Cardiac septum (tissue), 1 donor: ENCODE results near the gene PTPRM. TPM values are rescaled to one million over a fixed set of nuclear protein-coding genes. Genes with fewer than 3 reads are reported as not detected.

Experiments used
- DNase-seq: peaks from one replicate; pipeline ENCODE4 v3.0.0-alpha.2; 2020; ENCODE audit warnings: low spot score
- intact Hi-C: fragments of 100-400 bp; cut with DNase I; formaldehyde crosslinking; loops from one replicate; pipeline ENCODE4 v1.14.0; 2022
- total RNA-seq: library from RNA; stranded (reverse); fragmentation: NEBNext Ultra II Directional; extraction: Animal tissue kit (Norgen Biotek cat#: 25700); gene quantifications from one replicate; pipeline ENCODE4 v1.2.1, GENCODE V29; 2021
- donor health status: DM: no; HTN: no; CAD: no.

PTPRM gene
- total RNA-seq, 1 donor from 2014 or later, result 132 TPM

DNA sequence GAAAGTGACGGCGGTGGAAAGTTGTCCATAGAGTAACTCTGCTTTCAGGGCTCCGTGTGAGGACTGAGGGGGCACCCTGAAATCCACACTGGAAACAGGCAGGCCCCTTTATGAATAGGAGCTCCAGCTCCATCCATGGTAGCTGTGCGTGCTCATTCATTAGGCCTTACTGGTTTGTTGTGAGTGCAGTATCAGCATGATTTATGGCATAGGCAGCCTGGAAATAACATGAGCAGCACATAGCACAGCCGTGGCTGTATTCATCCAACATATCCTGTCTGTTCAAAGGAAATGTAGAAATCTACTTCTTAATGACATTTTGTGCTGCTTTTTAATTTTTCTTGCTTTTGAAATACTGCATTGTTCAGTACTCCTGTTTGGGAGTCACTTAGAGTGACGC lies 627.3 kb downstream of the PTPRM start:
- DNase-seq, result no peak
- intact Hi-C loops, result no loop called here

DNA sequence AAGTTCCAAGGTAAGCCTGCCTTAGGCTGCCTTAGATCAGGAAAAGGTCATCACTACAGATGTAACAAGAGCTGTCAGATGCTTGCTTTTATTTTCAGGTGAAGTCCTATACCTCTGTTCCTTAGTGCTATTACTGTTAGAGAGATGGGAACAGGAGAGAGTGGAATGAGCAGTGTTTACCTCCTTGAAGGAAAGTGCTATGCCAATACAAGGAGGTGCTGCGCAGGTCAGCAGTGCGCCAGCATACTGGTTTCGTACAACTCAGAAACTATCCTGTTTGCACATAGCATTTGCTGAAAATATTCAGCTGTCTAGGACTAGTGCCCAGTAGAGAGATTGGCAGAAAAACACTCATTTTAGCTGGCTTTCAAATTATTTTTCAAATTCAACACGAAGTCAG lies 629.1 kb downstream of the PTPRM start:
- intact Hi-C loops, result no loop called here

DNA sequence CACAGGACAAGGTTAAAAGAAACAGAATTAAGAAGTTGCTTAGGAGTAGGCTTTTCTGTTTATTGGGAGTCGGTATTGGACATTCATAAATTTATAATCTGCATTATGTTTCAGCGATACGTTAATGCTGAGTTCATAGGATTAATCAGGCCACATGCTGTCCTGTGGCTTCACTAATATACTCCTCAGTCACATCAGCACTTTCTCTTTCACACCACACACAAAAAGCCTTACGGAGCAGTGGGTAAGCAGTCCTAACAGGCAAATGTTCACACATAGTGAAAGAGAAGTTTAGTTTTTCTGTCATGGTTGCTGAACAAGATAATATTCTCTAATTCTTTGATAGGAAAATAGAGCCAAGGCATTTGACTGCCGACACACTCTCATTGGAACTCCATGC lies 630.4 kb downstream of the PTPRM start:
- intact Hi-C loops, result no loop called here
- DNase-seq, result no peak

More for the DNA sequence above, 629.1 kb downstream of the PTPRM start:
- no peak for DNase-seq

DNA sequence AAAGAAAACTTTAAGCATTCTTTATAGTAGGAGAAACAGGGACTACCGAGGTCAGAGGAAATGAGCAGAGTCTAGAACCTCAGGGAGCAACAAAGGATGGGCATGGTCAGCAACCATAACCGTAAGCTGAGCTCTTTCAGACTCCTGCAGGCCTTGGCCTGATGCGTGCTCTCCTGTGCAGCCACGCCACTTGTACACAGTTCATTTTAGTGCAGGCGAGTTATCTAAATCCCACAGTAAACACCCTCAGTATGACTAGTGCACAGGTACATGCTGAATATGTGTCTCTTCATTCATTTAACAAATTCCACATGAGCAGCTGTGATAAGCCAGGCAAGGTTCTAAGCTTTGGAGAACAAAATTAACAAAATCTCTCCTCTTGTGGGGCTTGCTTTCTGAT lies 640.9 kb downstream of the PTPRM start:
- DNase-seq, result no peak
- intact Hi-C loops, result no loop called here

DNA sequence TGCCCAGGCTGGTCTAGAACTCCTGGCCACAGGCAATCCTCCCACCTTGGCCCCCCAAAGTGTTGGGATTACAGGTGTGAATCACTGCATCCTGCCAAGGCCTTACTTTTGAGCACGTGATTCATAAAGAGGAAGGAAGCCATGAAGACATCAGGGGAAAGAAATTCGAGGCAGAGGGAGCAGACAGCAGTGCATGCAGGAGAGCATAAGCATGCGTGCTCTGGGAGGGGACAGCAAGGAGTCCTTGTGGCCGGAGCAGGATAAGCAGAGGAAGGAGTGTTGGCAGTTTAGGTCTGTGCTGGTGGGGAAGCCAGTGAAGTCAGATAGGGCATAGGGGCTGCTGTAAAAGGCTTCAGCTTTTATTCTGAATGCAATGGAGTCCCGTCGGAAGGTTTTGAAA lies 641.6 kb downstream of the PTPRM start:
- intact Hi-C loops, result no loop called here
- no peak for DNase-seq

DNA sequence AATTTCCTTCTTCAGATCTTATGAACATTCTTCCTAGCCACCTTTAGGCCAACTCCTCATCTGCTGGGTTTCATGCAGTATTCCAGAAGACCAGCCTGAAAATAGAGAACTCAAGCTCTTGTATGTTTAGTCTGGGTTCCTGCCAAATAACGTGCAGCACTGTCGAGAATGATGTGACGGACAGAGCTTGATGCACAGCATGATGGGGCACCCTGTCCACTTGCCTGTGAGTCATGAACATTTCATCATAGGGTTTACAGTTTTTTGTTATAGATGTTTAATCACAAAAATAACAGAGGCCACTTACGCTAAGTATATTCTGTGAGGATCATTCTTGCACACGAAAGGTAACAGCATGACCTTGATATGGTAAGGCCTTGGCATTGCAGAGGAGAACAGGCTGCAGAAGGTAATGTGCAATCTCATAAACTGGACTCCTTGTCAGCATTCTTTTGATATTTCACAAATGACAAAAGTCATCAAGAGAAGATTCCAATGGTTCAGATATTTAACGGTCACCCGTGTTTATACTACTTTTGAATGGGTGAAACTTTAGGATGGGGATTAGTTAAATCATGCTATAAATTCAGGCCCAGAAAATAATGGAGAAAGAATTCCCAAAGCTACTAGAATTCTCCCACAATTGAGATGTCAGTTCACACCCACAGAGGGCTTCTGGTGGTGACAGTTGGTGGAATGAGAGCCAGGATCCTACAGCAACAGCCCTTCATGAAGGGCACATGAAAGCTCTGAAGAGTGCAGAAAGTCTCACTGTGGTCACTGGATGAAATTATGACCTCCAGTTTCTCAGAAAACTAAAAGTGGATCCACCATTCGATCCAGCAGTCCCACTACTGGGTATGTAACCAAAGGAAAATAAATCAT lies 646.0 kb downstream of the PTPRM start:
- intact Hi-C loops, result no loop called here
- no peak for DNase-seq

DNA sequence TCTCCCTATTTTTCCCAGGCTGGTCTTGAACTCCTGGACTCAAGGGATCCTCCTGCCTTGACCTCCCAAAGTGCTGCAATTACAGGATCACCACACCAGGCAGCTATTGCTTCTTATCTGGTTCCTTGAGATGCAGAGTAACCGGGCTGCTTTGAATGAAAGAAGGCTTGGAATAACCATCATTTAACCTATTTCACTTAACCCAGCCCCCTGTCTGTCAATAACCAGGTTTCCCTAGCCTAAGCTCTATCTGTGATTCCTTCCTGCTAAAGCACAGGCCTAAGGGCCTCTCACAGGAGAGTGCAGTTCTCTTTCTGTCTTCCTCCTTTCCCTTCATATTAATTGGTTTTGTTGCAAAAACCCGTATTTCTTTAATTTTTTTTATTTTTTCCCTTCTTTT lies 648.6 kb downstream of the PTPRM start:
- DNase-seq, result no peak
- intact Hi-C loops, result no loop called here

DNA sequence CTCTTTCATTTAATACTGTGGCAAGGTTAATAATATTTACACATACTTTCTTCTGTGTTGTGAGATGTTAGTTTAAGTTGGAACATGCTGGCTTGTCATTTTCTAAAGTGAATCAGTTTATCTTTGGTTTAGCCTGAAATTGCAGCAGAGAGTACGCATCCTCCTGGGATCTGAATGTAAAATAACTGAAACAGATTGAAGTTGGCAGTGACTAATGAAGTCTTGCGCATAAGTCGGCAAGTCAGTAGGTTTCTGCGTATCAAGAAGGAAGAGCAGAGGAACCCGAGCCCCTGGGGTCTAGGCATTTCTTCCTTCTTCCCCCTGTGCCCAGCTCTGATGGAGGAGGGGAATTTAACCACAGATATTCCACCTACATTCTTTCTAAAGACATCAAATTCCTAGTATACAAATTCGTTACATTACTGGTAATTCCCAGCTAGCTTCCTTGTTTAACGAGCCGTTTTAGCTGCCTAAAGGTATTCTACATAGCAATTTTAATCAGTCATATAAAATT lies 650.0 kb downstream of the PTPRM start:
- no peak for DNase-seq
- intact Hi-C loops, result no loop called here

DNA sequence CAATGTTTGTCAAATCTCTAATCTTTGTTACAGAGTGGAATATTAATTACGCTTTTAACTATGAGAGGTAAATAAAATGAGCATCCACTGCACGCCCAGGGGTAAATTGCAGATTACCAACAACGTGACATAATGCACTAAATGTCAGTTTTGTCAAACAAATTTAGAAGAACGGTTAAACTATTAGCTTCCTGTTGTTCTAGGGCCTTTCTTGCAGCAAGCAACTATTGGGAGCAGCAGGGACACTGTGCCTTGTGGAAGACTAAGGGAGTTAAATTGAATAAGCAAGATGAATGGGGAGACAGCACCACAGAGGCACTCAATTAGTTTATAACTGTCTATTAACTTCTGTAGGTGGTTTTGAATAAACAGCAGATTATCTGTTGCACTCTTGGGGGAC lies 651.1 kb downstream of the PTPRM start:
- intact Hi-C loops, result no loop called here
- DNase-seq, result no peak

DNA sequence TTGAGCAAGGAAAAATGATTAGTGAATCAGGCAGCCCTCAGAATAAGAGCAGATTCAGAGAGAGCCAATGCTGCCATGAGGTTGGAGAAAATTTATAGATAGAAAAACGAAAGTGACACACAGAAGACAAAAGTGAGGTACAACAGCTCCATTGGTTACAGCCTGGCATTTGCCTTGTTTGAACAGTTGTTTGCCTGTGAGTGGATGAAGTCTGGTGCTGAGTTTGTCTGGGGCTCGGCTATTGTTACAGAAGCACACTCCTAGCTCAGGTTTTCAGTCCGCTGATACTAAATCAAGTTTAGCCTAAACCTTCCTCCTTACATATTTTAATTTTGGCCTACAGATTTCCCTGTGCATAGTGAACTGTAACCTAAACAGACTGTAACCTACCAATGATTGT lies 654.3 kb downstream of the PTPRM start:
- no peak for DNase-seq
- intact Hi-C loops, result no loop called here

DNA sequence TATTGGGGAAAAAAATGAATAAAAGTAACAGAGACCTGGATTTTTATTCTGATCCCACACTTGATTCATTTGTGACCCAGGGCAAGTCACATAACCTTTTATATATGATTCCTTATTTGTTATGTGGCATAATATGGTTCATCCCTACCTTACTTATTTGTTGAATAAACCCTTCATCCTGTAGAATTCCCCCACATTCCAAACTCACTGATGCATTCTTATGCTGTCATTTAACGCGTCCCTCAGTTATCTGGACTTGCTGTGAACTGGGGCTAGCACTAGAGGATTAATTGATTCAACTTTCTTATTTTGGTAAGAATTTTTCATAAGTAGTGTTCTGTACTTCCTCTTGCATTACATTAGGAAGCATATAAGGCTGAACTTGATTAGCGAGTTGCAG lies 657.5 kb downstream of the PTPRM start:
- DNase-seq, result no peak
- intact Hi-C loops, result no loop called here

DNA sequence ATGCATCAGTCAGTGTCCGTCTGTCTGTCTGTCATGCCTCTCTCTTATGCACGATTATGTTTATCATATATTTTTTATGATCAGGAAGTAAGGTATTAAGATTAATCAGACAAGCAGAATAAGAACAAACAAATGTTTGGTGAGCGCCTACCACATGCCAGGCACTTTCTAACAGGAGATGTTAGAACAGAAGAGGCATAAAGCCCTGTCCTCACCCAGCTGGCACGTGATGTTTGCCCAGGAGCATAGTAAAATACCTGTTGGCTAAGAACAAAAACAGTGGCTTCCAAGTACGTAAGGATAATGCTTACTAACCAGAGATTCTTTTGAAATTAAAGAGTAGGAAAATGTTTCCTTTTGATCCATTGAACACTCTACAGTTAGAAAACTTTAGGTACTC lies 661.9 kb downstream of the PTPRM start:
- DNase-seq, result no peak
- intact Hi-C loops, result no loop called here

DNA sequence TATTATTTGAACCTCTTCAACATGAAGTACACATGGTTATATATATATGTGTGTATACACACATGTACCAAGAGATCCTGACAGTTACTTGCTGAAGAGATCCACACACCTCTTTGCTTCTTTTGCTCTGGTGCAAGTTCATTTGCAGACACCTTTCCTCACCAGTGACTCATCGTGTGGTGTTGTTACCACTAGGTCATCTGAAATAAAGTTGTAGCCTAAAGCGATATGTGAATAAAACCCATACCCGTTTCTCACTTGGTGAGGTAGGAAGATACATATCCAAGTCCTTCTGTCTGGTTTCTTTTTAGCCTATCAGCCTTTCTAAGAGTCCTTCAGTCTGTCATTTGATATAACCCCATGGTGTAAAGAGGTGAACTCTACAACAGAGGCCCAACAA lies 662.7 kb downstream of the PTPRM start:
- intact Hi-C loops, result no loop called here
- DNase-seq, result no peak

DNA sequence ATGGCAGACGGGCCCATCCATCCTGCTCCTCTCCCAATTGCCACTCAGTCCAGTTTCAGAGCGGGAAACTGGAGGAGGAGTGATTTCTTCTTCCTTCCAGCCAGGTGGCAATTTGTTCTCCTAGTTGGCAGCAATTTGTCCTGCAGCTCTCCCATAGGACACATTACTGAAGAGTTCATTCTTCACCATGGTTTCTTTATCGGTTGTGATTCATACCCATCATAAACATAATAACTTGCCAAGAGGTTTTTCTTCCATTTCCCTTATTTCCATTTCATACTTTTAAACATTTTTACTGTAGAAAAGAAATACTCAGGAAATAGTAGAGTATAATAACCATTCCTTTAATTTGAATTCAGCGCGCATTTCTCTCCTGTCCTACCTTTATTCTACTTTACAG lies 664.2 kb downstream of the PTPRM start:
- intact Hi-C loops, result no loop called here

DNA sequence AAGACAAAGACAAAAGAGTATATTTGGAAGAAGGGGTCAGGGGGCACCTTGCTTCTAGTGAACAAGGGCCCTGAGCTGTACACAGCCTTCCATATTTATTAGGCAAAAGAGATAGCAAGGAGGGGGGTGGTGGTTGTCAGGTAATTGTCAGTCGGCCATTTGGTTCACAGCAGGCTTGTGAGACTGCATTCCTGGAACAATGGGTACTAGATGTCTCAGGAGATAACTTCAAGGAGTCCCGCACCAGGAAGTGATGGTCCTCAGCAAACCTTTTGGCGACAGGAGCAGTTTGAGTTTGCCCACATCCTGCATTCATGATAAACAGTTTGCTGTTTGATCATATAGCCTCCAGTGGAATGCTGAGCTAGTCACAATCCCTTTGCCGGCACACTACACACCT lies 665.7 kb downstream of the PTPRM start:
- intact Hi-C loops, result no loop called here
- DNase-seq, result no peak

More for the DNA sequence above, 664.2 kb downstream of the PTPRM start:
- no peak for DNase-seq

DNA sequence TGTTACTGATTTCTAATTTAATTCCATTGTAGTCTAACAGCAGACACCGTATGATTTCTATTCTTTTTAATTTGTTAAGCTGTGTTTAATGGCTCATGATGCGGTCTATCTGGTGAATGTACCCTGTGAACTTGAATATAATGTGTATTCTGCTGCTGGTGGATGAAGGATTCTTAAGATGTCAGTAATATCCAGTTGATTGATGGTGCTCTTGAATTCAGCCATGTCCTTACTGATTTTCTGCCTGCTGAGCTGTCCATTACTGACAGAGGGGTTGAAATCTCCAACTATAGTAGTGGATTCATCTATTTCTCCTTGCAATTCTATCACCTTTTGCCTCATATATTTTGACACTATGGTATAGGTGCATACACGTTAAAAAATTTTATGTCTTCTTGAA lies 668.8 kb downstream of the PTPRM start:
- DNase-seq, result no peak
- intact Hi-C loops, result no loop called here

DNA sequence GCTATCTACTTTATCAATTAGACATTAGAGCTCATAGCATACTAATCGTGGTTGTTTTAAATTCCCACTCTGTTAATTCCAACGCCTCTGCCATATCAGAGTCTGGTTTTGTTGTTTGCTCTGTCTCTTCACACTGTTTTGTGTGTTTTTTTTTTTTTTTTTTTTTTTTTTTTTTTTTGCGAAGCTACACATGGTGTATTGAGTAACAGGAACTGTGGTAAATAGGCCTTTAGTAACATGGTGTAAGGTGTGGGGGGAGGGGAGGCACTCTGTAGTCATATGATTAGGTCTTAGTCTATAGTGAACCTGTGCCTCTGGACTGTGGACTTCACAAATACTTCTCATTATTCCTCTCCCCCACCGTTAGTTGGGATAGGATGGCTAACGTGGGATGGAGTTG lies 671.4 kb downstream of the PTPRM start:
- no peak for DNase-seq
- intact Hi-C loops, result no loop called here

DNA sequence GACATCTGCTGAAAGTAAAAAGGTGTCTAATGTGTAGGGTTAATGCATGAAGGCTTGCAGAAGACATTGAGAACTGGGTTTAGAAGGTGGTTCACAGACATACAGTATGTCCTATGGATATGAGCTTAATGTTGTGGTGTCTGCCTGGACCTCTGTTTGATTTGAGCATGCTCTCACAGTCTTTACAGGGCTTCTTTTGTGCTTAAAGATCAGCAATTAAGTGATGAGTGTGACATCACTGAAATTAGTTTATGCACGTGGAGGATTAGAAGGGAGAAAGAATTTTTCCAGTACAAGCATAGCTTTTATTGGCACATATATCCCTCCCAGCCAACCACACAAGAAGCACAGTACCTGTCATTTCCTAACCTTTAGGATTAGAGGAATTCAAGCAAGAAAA lies 674.6 kb downstream of the PTPRM start:
- intact Hi-C loops, result no loop called here
- no peak for DNase-seq

DNA sequence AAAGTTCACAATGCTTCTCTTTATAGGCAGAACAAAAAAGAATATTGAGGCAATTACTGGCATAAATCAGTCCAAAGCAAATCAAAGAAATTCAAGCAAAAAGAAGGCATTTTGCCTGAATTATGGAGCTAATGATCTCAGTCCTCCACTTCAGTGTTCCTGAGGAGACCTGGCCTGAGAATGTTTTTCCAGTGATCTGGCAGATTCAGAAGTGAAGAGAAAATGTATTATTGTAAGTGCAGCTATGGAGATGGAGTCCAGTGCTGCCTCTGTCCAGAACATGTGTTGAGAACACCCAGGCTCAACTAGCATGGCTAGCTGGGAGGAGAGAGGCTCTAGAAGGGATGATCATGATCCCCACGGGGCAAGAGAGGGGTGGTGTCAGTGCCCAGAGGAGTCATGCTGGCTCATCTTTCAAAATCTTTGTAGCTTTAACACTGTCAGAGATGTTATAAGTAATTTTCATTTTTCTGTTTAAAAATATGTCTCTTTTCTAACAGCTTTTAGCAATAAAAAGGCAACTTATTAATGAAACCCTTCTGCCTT lies 675.1 kb downstream of the PTPRM start:
- intact Hi-C loops, result no loop called here
- DNase-seq, result no peak

DNA sequence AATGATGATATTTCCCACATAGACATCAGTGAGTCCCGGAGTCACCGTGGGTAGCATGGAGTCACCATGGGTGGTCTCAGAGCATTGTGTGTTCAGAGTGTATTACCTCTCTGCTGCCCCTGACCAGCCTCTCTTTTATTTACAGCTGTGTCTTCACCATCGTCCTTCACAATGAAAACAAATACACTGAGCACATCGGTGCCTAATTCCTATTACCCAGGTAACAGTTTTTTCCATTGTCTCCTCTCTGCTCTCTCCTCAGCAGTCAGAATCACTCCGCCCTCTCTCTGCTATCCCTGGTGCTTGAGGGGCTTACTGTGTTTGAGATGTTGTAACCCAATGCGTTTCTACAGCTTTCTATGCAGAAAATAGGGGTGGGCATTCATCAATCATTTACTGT lies 680.6 kb downstream of the PTPRM start:
- intact Hi-C loops, result no loop called here
- no peak for DNase-seq

DNA sequence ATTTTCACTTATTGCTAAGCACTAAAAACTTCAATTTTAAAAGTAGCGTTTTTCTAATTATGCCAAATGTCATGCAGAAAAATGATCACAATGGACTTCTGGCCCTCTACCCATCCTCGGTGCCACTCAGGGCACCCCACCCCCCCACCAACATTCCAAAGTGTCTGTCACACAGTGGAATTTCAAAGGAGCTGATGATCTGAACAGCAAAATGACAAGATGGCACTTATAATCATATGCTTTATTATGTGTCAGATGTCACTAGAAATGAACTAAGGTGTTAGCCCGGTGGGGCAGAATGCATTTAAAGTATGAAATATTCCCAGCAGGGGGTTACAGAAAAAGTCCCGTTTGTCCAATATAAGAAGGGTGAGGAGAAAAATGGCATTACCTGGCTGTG lies 681.5 kb downstream of the PTPRM start:
- intact Hi-C loops, result no loop called here
- DNase-seq, result no peak
